K562 (cell line): ENCODE results near the gene SH2D3A. TPM values are rescaled to one million over a fixed set of nuclear protein-coding genes. Genes with fewer than 3 reads are reported as not detected.

Experiments
- CEBPB ChIP-seq: fragments of 450-650 bp; IDR thresholded peaks from 2 replicates; pipeline ENCODE4 v1.6.1; 2016; ENCODE audit warnings: missing genetic modification characterization, missing compliant biosample characterization
- CHAMP1 ChIP-seq: fragments of 450-650 bp; IDR thresholded peaks from 2 replicates; pipeline ENCODE4 v1.6.1; 2016; ENCODE audit warnings: mild to moderate bottlenecking
- CLOCK ChIP-seq: fragments of 250-450 bp; sonication (Bioruptor Pico); IDR thresholded peaks from 2 replicates; pipeline ENCODE4 v1.4.0; 2020; ENCODE audit warnings: mild to moderate bottlenecking, moderate library complexity, borderline replicate concordance
- COPS2 ChIP-seq: fragments of 450-650 bp; conservative IDR thresholded peaks from 2 replicates; pipeline ENCODE4 v1.6.1; 2016; ENCODE audit warnings: mild to moderate bottlenecking, moderate library complexity
- DPF2 ChIP-seq: fragments of 450-650 bp; IDR thresholded peaks from 2 replicates; pipeline ENCODE4 v1.6.1; 2016
- ESRRB ChIP-seq: fragments of 250-450 bp; sonication (Bioruptor Pico); IDR thresholded peaks from 2 replicates; pipeline ENCODE4 v1.5.0; 2020; ENCODE audit warnings: mild to moderate bottlenecking, moderate library complexity, borderline replicate concordance
- GTF2E2 ChIP-seq: fragments of 200-800 bp; sonication (Bioruptor generic); IDR thresholded peaks from 2 replicates; pipeline ENCODE4 v1.6.1; 2016; ENCODE audit warnings: missing genetic modification characterization, missing compliant biosample characterization
- JUNB ChIP-seq: fragments of 450-650 bp; formaldehyde crosslinking; conservative IDR thresholded peaks from 2 replicates; pipeline ENCODE4 v1.4.0; 2020; ENCODE audit warnings: mild to moderate bottlenecking
- NFRKB ChIP-seq: fragments of 450-650 bp; IDR thresholded peaks from 2 replicates; pipeline ENCODE4 v1.6.1; 2016; ENCODE audit warnings: low read depth
- STAT5B ChIP-seq: fragments of 250-450 bp; sonication (Bioruptor Pico); IDR thresholded peaks from 2 replicates; pipeline ENCODE4 v1.8.0; 2021; ENCODE audit warnings: mild to moderate bottlenecking, inconsistent platforms
- TAF1 ChIP-seq: IDR thresholded peaks from 2 replicates; pipeline ENCODE4 v1.6.1; 2011; ENCODE audit warnings: mild to moderate bottlenecking, low read length, moderate library complexity; ENCODE audit not compliant: insufficient read depth, control insufficient read depth, severe bottlenecking; ENCODE audit errors: extremely low read depth
- TFAM ChIP-seq: fragments of 250-450 bp; sonication (Bioruptor Pico); conservative IDR thresholded peaks from 2 replicates; pipeline ENCODE4 v1.5.0; 2021; ENCODE audit warnings: mild to moderate bottlenecking, moderate library complexity
- ZBTB2 ChIP-seq: fragments of 450-650 bp; IDR thresholded peaks from 2 replicates; pipeline ENCODE4 v1.6.1; 2016; ENCODE audit warnings: antibody characterized with exemption
- ZKSCAN3 ChIP-seq: fragments of 250-450 bp; sonication (Bioruptor Pico); IDR thresholded peaks from 2 replicates; pipeline ENCODE4 v1.4.0; 2020
- ZKSCAN8 ChIP-seq: fragments of 200-800 bp; sonication (Bioruptor generic); IDR thresholded peaks from 2 replicates; pipeline ENCODE4 v1.6.1; 2016; ENCODE audit warnings: missing genetic modification characterization, missing compliant biosample characterization
- ZNF431 ChIP-seq: sonication (generic); formaldehyde crosslinking; IDR thresholded peaks from 2 replicates; pipeline ENCODE4 v1.8.0; 2022; ENCODE audit warnings: mild to moderate bottlenecking, missing genetic modification reagents
- polyA plus RNA-seq, 8 experiments: library from polyadenylated mRNA; depleted of rRNA in 4 of 8; stranded (reverse) in 5 of 8; unstranded in 3 of 8; fragments of >200 nt; fragmentation: Nextera tagmentation in 2 of 8; fragmentation: Illumina TruSeq in 1 of 8; extraction: Ambion mirVana in 2 of 8; extraction: Trizol in 1 of 8; gene quantifications; 2 replicates each; pipeline versions ENCODE4 v1.2.1 to v1.2.3, GENCODE V29; 2011 to 2014; ENCODE audit warnings: inconsistent platforms in 1 of 8, missing spikeins in 1 of 8
- total RNA-seq, 7 experiments: library from RNA; depleted of rRNA in 6 of 7; stranded (reverse); fragments of >200 nt in 6 of 7; fragmentation: Illumina TruSeq in 2 of 7; extraction: Trizol in 2 of 7; gene quantifications; 2 replicates each; pipeline versions ENCODE4 v1.2.1 to v1.2.3, GENCODE V29; 2011 to 2021; ENCODE audit warnings: low replicate concordance in 1 of 7
- TF ChIP-seq, protein P1 (sequence below): fragments of 450-650 bp; formaldehyde crosslinking; IDR thresholded peaks from 2 replicates; pipeline ENCODE4 v1.4.0; 2020; ENCODE audit warnings: mild to moderate bottlenecking, moderate library complexity
- TF ChIP-seq, protein P2 (sequence below), 2 experiments: fragments of 450-650 bp in 1 of 2; sonication (generic) in 1 of 2; formaldehyde crosslinking in 1 of 2; IDR thresholded peaks in 1 of 2; conservative IDR thresholded peaks in 1 of 2; 2 replicates each; pipeline versions ENCODE4 v1.6.1 to v1.8.1; 2016 to 2023; ENCODE audit warnings: mild to moderate bottlenecking in 2 of 2, moderate library complexity in 2 of 2, inconsistent platforms in 1 of 2, missing genetic modification reagents in 1 of 2

The SH2D3A gene
- total and polyA plus RNA-seq, 9 of the 15 experiments (the other 6 are each of a cell fraction or from before 2014, with no cell fraction given): 0.75 to 26.3 (median 8.9) TPM

GRCh38 chr19:6767357-6768235, at the start of gene SH2D3A (continued):
- TF ChIP-seq, protein P1, sequence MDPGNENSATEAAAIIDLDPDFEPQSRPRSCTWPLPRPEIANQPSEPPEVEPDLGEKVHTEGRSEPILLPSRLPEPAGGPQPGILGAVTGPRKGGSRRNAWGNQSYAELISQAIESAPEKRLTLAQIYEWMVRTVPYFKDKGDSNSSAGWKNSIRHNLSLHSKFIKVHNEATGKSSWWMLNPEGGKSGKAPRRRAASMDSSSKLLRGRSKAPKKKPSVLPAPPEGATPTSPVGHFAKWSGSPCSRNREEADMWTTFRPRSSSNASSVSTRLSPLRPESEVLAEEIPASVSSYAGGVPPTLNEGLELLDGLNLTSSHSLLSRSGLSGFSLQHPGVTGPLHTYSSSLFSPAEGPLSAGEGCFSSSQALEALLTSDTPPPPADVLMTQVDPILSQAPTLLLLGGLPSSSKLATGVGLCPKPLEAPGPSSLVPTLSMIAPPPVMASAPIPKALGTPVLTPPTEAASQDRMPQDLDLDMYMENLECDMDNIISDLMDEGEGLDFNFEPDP (CRISPR knock-in tag): no peak
- TF ChIP-seq JUNB (CRISPR knock-in tag): no peak
- TF ChIP-seq, protein P2, sequence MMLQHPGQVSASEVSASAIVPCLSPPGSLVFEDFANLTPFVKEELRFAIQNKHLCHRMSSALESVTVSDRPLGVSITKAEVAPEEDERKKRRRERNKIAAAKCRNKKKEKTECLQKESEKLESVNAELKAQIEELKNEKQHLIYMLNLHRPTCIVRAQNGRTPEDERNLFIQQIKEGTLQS (IDR thresholded peaks at IDR 0.05): no peak
- TF ChIP-seq, protein P2 (CRISPR knock-in tag; conservative IDR thresholded peaks at IDR 0.05): no peak
- TF ChIP-seq DPF2: no peak
- no peak for TF ChIP-seq ZKSCAN3 (CRISPR knock-in tag)
- no peak for TF ChIP-seq STAT5B (CRISPR knock-in tag)
- TF ChIP-seq COPS2: no peak
- peak; percentile 26 for TF ChIP-seq CEBPB (tag)
- TF ChIP-seq GTF2E2: no peak
- TF ChIP-seq ESRRB: no peak
- 0 out of 2 replicates have a peak, but pooled peaks have one; percentile 6 for TF ChIP-seq ZNF431
- no peak for TF ChIP-seq CLOCK (CRISPR knock-in tag)
- TF ChIP-seq ZBTB2: 0 out of 2 replicates have a peak, but pooled peaks have one; percentile 7
- TF ChIP-seq NFRKB: no peak
- no peak for TF ChIP-seq CHAMP1
- peak; percentile 36 for TF ChIP-seq TAF1
- no peak for TF ChIP-seq ZKSCAN8 (CRISPR knock-in tag)
- TF ChIP-seq TFAM (CRISPR knock-in tag): no peak
